H1 (cell line): ENCODE results near the gene RPS6KA5. TPM values are rescaled to one million over a fixed set of nuclear protein-coding genes. Genes with fewer than 3 reads are reported as not detected.
"Not testable (repeated sequence)": the region's sequence is repeated elsewhere in the genome, so short reads cannot be mapped to it uniquely, and the experiment has no call there.

Experiments used
- CTCF ChIA-PET: fragments of 300-600 bp; sonication (Branson Sonifier 250); formaldehyde crosslinking; loops from one replicate; lab custom pipeline; 2021; ENCODE audit not compliant: partially characterized antibody; lab: Charles Lee
- POLR2A ChIA-PET: fragments of 300-600 bp; sonication (Branson Sonifier 250); formaldehyde crosslinking; loops from one replicate; lab custom pipeline; 2021; ENCODE audit warnings: inconsistent platforms; ENCODE audit not compliant: partially characterized antibody; lab: Charles Lee
- DNase-seq, 2 experiments: peaks; one replicate each; pipeline versions ENCODE4 v3.0.0 to v3.0.0-alpha.2; 2010 to 2022; ENCODE audit warnings: low spot score in 2 of 2, low read depth in 1 of 2, mixed read lengths in 1 of 2
- FAIRE-seq: peaks from 2 replicates; lab custom pipeline; 2011; peaks lifted over from hg19 to GRCh38; lab: Jason Lieb, UNC
- H2AFZ ChIP-seq: 2 replicates; pipeline ENCODE4 v1.8.1; 2012; ENCODE audit warnings: low read length, inconsistent platforms
- H2AK5ac ChIP-seq: 2 replicates; pipeline ENCODE4 v1.6.1; 2013; ENCODE audit warnings: low read depth, low read length
- H2BK120ac ChIP-seq: replicated peaks from 2 replicates; pipeline ENCODE3; 2013; ENCODE audit warnings: low read depth, low read length, inconsistent platforms
- H2BK12ac ChIP-seq: 2 replicates; pipeline ENCODE4 v1.6.1; 2013; ENCODE audit warnings: low read depth, low read length
- H2BK15ac ChIP-seq: 2 replicates; pipeline ENCODE4 v1.6.1; 2013; ENCODE audit warnings: low read length
- H2BK20ac ChIP-seq: 2 replicates; pipeline ENCODE4 v1.6.1; 2013; ENCODE audit warnings: low read length
- H2BK5ac ChIP-seq: 2 replicates; pipeline ENCODE4 v1.6.1; 2013; ENCODE audit warnings: low read depth, low read length
- H3K14ac ChIP-seq: 2 replicates; pipeline ENCODE4 v1.6.1; 2013; ENCODE audit warnings: inconsistent platforms; ENCODE audit not compliant: insufficient read length
- H3K18ac ChIP-seq: 2 replicates; pipeline ENCODE4 v1.6.1; 2013; ENCODE audit warnings: low read length; ENCODE audit errors: extremely low read depth
- H3K23ac ChIP-seq: 2 replicates; pipeline ENCODE4 v1.6.1; 2013; ENCODE audit warnings: inconsistent platforms; ENCODE audit not compliant: insufficient read length
- H3K23me2 ChIP-seq: 2 replicates; pipeline ENCODE4 v1.6.1; 2013; ENCODE audit warnings: low read depth, low read length
- H3K27ac ChIP-seq: 2 replicates; pipeline ENCODE4 v1.6.1; 2011; ENCODE audit warnings: low read depth, low read length, inconsistent platforms
- H3K27me3 ChIP-seq, 4 experiments: replicated peaks in 1 of 4; 1 replicate in 1 of 4; 2 replicates in 3 of 4; pipeline versions ENCODE4 v1.6.1 to v1.8.1; 2011 to 2013; ENCODE audit warnings: low read length in 3 of 4, mild to moderate bottlenecking in 3 of 4, inconsistent platforms in 2 of 4, mixed read lengths in 2 of 4, moderate library complexity in 1 of 4; ENCODE audit not compliant: control insufficient read depth in 3 of 4, insufficient read depth in 3 of 4; ENCODE audit errors: extremely low read depth in 1 of 4
- H3K36me3 ChIP-seq, 4 experiments: 2 replicates each; pipeline versions ENCODE4 v1.6.1 to v1.8.1; 2011 to 2013; ENCODE audit warnings: mild to moderate bottlenecking in 4 of 4, low read length in 3 of 4, moderate library complexity in 2 of 4, control low read depth in 1 of 4, inconsistent platforms in 1 of 4; ENCODE audit not compliant: insufficient read depth in 4 of 4, control insufficient read depth in 2 of 4
- H3K4ac ChIP-seq: replicated peaks from 2 replicates; pipeline ENCODE3; 2013; ENCODE audit warnings: low read length, low read depth, mixed read lengths, inconsistent platforms; ENCODE audit not compliant: insufficient read length
- H3K4me1 ChIP-seq, 4 experiments: replicated peaks in 1 of 4; 1 replicate in 1 of 4; 2 replicates in 3 of 4; pipeline versions ENCODE4 v1.6.1 to v1.8.1; 2011 to 2013; ENCODE audit warnings: low read length in 3 of 4, inconsistent platforms in 2 of 4, mixed read lengths in 1 of 4; ENCODE audit not compliant: insufficient read depth in 4 of 4, control insufficient read depth in 3 of 4
- H3K4me2 ChIP-seq, 2 experiments: 2 replicates each; pipeline versions ENCODE4 v1.6.1 to v1.8.1; 2011 to 2013; ENCODE audit warnings: low read depth in 2 of 2, low read length in 2 of 2, control low read depth in 1 of 2, inconsistent platforms in 1 of 2, mild to moderate bottlenecking in 1 of 2; ENCODE audit not compliant: insufficient read depth in 1 of 2
- H3K4me3 ChIP-seq, 4 experiments: fragments of 200-600, 300-600 bp in 1 of 4; sonication (generic), shearing (Covaris generic), sonication (Bioruptor Twin) in 1 of 4; 2 replicates each; pipeline versions ENCODE4 v1.5.1 to v1.8.1; 2011 to 2016; ENCODE audit warnings: low read length in 4 of 4, low read depth in 3 of 4, control low read depth in 2 of 4, inconsistent platforms in 2 of 4, mild to moderate bottlenecking in 2 of 4, mixed read lengths in 1 of 4, moderate library complexity in 1 of 4; ENCODE audit not compliant: insufficient read depth in 2 of 4; ENCODE audit errors: extremely low read depth in 1 of 4
- H3K56ac ChIP-seq: replicated peaks from 2 replicates; pipeline ENCODE3; 2013; ENCODE audit warnings: low read depth, mild to moderate bottlenecking, mixed read lengths, low read length, inconsistent platforms; ENCODE audit not compliant: insufficient read length
- H3K79me1 ChIP-seq: 2 replicates; pipeline ENCODE4 v1.6.1; 2013; ENCODE audit warnings: low read depth, low read length, control low read depth
- H3K79me2 ChIP-seq, 2 experiments: 2 replicates each; pipeline versions ENCODE4 v1.6.1 to v1.8.1; 2012 to 2013; ENCODE audit warnings: low read length in 2 of 2, mild to moderate bottlenecking in 2 of 2, inconsistent platforms in 1 of 2; ENCODE audit not compliant: insufficient read depth in 2 of 2, control insufficient read depth in 1 of 2
- H3K9ac ChIP-seq, 4 experiments: replicated peaks in 1 of 4; 1 replicate in 1 of 4; 2 replicates in 3 of 4; pipeline versions ENCODE4 v1.6.1 to v1.8.1; 2011 to 2013; ENCODE audit warnings: low read depth in 3 of 4, low read length in 3 of 4, control low read depth in 2 of 4, mild to moderate bottlenecking in 2 of 4, moderate library complexity in 2 of 4, inconsistent platforms in 1 of 4; ENCODE audit errors: extremely low read depth in 1 of 4
- H3K9me3 ChIP-seq, 2 experiments: 2 replicates each; pipeline versions ENCODE4 v1.6.1 to v1.8.1; 2012 to 2013; ENCODE audit warnings: mild to moderate bottlenecking in 2 of 2, moderate library complexity in 2 of 2, control low read depth in 1 of 2, inconsistent platforms in 1 of 2, low read depth in 1 of 2, low read length in 1 of 2, mixed read lengths in 1 of 2; ENCODE audit not compliant: insufficient read depth in 2 of 2
- H4K20me1 ChIP-seq, 2 experiments: replicated peaks in 1 of 2; 2 replicates each; pipeline versions ENCODE3 to v1.8.1; 2011 to 2013; ENCODE audit warnings: inconsistent platforms in 2 of 2, low read length in 2 of 2, mild to moderate bottlenecking in 1 of 2; ENCODE audit not compliant: insufficient read depth in 2 of 2, control insufficient read depth in 1 of 2
- H4K5ac ChIP-seq: 2 replicates; pipeline ENCODE4 v1.6.1; 2013; ENCODE audit warnings: low read length, low read depth, mixed read lengths, inconsistent platforms; ENCODE audit not compliant: insufficient read length
- H4K8ac ChIP-seq: 2 replicates; pipeline ENCODE4 v1.8.0; 2013; ENCODE audit warnings: mild to moderate bottlenecking, moderate library complexity, low read length, inconsistent platforms; ENCODE audit not compliant: insufficient read depth; ENCODE audit errors: extremely low read depth
- H4K91ac ChIP-seq: replicated peaks from 2 replicates; pipeline ENCODE3; 2013; ENCODE audit warnings: low read length, mixed read lengths, inconsistent platforms; ENCODE audit not compliant: insufficient read length
- WGBS, 2 experiments: shearing (Covaris generic) in 1 of 2; methylation state at CpG; one replicate each; pipeline versions ENCODE4 v1.1.6 to v1.1.7; 2013 to 2015; ENCODE audit warnings: low lambda C conversion rate in 2 of 2, mixed read lengths in 2 of 2, inconsistent platforms in 1 of 2, low coverage in 1 of 2, missing lambda C conversion rate in 1 of 2; ENCODE audit not compliant: insufficient replicate concordance in 2 of 2, insufficient coverage in 1 of 2, insufficient read length in 1 of 2; ENCODE audit errors: extremely low coverage in 1 of 2, missing lambda C conversion rate in 1 of 2; 5-methylcytosine and 5-hydroxymethylcytosine counted together
- polyA plus RNA-seq, 7 experiments: library from polyadenylated mRNA; depleted of rRNA in 3 of 7; stranded (reverse) in 5 of 7; unstranded in 2 of 7; fragments of >200 nt in 5 of 7; fragments of 200-250 nt in 2 of 7; gene quantifications; 1 replicate in 5 of 7; 2 replicates in 1 of 7; 4 replicates in 1 of 7; pipeline versions ENCODE4 v1.2.1 to v1.2.3, GENCODE V29; 2011 to 2013; ENCODE audit warnings: missing spikeins in 2 of 7, mixed read lengths in 2 of 7
- total RNA-seq: library from RNA; stranded (reverse); fragmentation: NEBNext Ultra II Directional; extraction: Animal tissue kit (Norgen Biotek cat#: 25700); gene quantifications from 2 replicates; pipeline ENCODE4 v1.2.1, GENCODE V29; 2021

Gene RPS6KA5
- total and polyA plus RNA-seq, 2 of the 8 experiments (the other 6 are each of a cell fraction or from before 2014, with no cell fraction given): 0.85 to 3.1 TPM

- H3K36me3 ChIP-seq, H2AK5ac ChIP-seq, H3K14ac ChIP-seq, FAIRE-seq, H3K27me3 ChIP-seq, H4K5ac ChIP-seq, POLR2A ChIA-PET, H2BK120ac ChIP-seq, H3K9me3 ChIP-seq, H3K23ac ChIP-seq, H2AFZ ChIP-seq, DNase-seq, H3K79me1 ChIP-seq, H4K91ac ChIP-seq, H3K4me3 ChIP-seq, H3K79me2 ChIP-seq, H3K4ac ChIP-seq, H3K4me2 ChIP-seq, H3K23me2 ChIP-seq, H4K20me1 ChIP-seq, H2BK20ac ChIP-seq, H3K18ac ChIP-seq, H3K56ac ChIP-seq, H3K9ac ChIP-seq, H4K8ac ChIP-seq, H2BK5ac ChIP-seq, H2BK12ac ChIP-seq, H3K4me1 ChIP-seq, H2BK15ac ChIP-seq, H3K27ac ChIP-seq: not testable (repeated sequence)
- CTCF ChIA-PET: interaction anchor here (0.6 to 1.1 kb wide), 2 partner anchors 45 to 120 kb away, joined by 3 read pairs; no protein-coding TSS in a partner anchor
- WGBS, 2 experiments: 90% methylated on average over 11 of the region's 14 CpGs; no CpG with 5 or more reads in 1 of the 2 experiments
Measured at GRCh38 chr14:91093743-91094472, 33.5 kb upstream of the RPS6KA5 start.
